Renal cortical epithelial cell (primary cell): Measurements from ENCODE around the gene FRK. TPM values are rescaled to one million over a fixed set of nuclear protein-coding genes. Genes with fewer than 3 reads are reported as not detected.

Experiments used
- DNase-seq: peaks from one replicate; pipeline ENCODE4 v3.0.0-alpha.2; 2011; ENCODE audit warnings: low read depth
- total RNA-seq: library from RNA; depleted of rRNA; stranded (reverse); fragments of >200 nt; gene quantifications from 2 replicates; pipeline ENCODE4 v1.2.3, GENCODE V29; 2014

The FRK gene
- total RNA-seq, 1 donor from 2014 or later, result 44.4 TPM

- no peak for DNase-seq
Measured at GRCh38 chr6:116035616-116036015, 25.1 kb downstream of the FRK start.

- DNase-seq, result peak; percentile 83
Measured at GRCh38 chr6:116034327-116034726, 26.4 kb downstream of the FRK start.

GRCh38 chr6:116033687-116034303, 26.9 kb downstream of the FRK start:
- DNase-seq, result no peak

GRCh38 chr6:116030770-116031169, 29.9 kb downstream of the FRK start:
- no peak for DNase-seq

- no peak for DNase-seq
Measured at GRCh38 chr6:116029535-116029934, 31.2 kb downstream of the FRK start.

- no peak for DNase-seq
Measured at GRCh38 chr6:116028233-116028632, 32.5 kb downstream of the FRK start.

GRCh38 chr6:116027801-116028200, 32.9 kb downstream of the FRK start:
- no peak for DNase-seq

GRCh38 chr6:116025405-116025804, 35.3 kb downstream of the FRK start:
- no peak for DNase-seq

- DNase-seq, result no peak
Measured at GRCh38 chr6:116022841-116023445, 37.7 kb downstream of the FRK start.

GRCh38 chr6:116020738-116021137, 40.0 kb downstream of the FRK start:
- DNase-seq, result no peak

- peak; percentile 17 for DNase-seq
Measured at GRCh38 chr6:116019428-116019827, 41.3 kb downstream of the FRK start.

GRCh38 chr6:116018976-116019375, 41.7 kb downstream of the FRK start:
- no peak for DNase-seq

GRCh38 chr6:116017546-116018295, 43.0 kb downstream of the FRK start:
- no peak for DNase-seq

GRCh38 chr6:116016846-116017545, 43.7 kb downstream of the FRK start:
- DNase-seq, result peak; percentile 22

GRCh38 chr6:116015983-116016382, 44.7 kb downstream of the FRK start:
- no peak for DNase-seq

GRCh38 chr6:116015561-116015960, 45.1 kb downstream of the FRK start:
- no peak for DNase-seq

- peak; percentile 50 for DNase-seq
Measured at GRCh38 chr6:116012951-116013350, 47.7 kb downstream of the FRK start.

- no peak for DNase-seq
Measured at GRCh38 chr6:116012471-116012949, 48.2 kb downstream of the FRK start.

GRCh38 chr6:116011520-116011919, 49.2 kb downstream of the FRK start:
- peak; percentile 85 for DNase-seq

GRCh38 chr6:116010790-116011401, 49.8 kb downstream of the FRK start:
- DNase-seq, result peak; percentile 65

GRCh38 chr6:116010386-116010785, 50.3 kb downstream of the FRK start:
- no peak for DNase-seq
